Tibial nerve (tissue), 4 donors: ENCODE results near the gene LRRC8A. TPM values are rescaled to one million over a fixed set of nuclear protein-coding genes. Genes with fewer than 3 reads are reported as not detected.
"Not testable (repeated sequence)": the region's sequence is repeated elsewhere in the genome, so short reads cannot be mapped to it uniquely, and the experiment has no call there.

ENCODE experiments used
- DNase-seq, 2 donors: peaks; one replicate each; pipeline ENCODE4 v3.0.0-alpha.2; 2019; ENCODE audit warnings: low spot score in 2 of 2
- H3K27ac ChIP-seq, 4 donors: fragments of 200-600 bp; sonication (generic) in 3 of 4; one replicate each; pipeline ENCODE4 v1.5.1; 2017 to 2019; ENCODE audit warnings: mild to moderate bottlenecking in 1 of 4
- H3K27me3 ChIP-seq, 2 donors: fragments of 200-600 bp; sonication (generic) in 1 of 2; one replicate each; pipeline versions ENCODE4 v1.5.1 to v1.6.0; 2017 to 2019
- H3K36me3 ChIP-seq, 3 donors: fragments of 200-600 bp; sonication (generic); one replicate each; pipeline ENCODE4 v1.5.1; 2018 to 2019
- H3K4me1 ChIP-seq, 4 donors: fragments of 200-600 bp; sonication (generic) in 3 of 4; one replicate each; pipeline ENCODE4 v1.5.1; 2017 to 2019
- H3K4me3 ChIP-seq, 4 donors: fragments of 200-600 bp; sonication (generic) in 3 of 4; one replicate each; pipeline ENCODE4 v1.5.1; 2017 to 2019; ENCODE audit warnings: mild to moderate bottlenecking in 1 of 4, moderate library complexity in 1 of 4
- H3K9me3 ChIP-seq, 4 donors: fragments of 200-600 bp; sonication (generic) in 3 of 4; one replicate each; pipeline ENCODE4 v1.5.1; 2017 to 2019
- EP300 ChIP-seq, 2 donors: sonication (generic); formaldehyde crosslinking; IDR thresholded peaks; one replicate each; pipeline ENCODE4 v1.6.1; 2017; ENCODE audit warnings: antibody characterized with exemption in 2 of 2, mild to moderate bottlenecking in 1 of 2
- POLR2A ChIP-seq, 2 donors: fragments of 450-650 bp; IDR thresholded peaks; one replicate each; pipeline ENCODE4 v1.6.1; 2017; ENCODE audit warnings: antibody characterized with exemption in 2 of 2, mild to moderate bottlenecking in 2 of 2, moderate library complexity in 2 of 2
- WGBS, 2 donors: methylation state at CpG; one replicate each; pipeline ENCODE4 v1.1.5; 2018; 5-methylcytosine and 5-hydroxymethylcytosine counted together
- total RNA-seq, 4 donors: library from RNA; depleted of rRNA; stranded (reverse); fragments of >200 nt; gene quantifications; one replicate each; pipeline ENCODE4 v1.1.0, GENCODE V29; 2016
- TF ChIP-seq, protein P1 (sequence below), 5 experiments: fragments of 200-600 bp in 3 of 5; fragments of 450-650 bp in 2 of 5; sonication (generic) in 3 of 5; IDR thresholded peaks; one replicate each; pipeline ENCODE4 v1.5.1; 2016 to 2019; ENCODE audit warnings: antibody characterized with exemption in 5 of 5, mild to moderate bottlenecking in 3 of 5, moderate library complexity in 2 of 5

Gene LRRC8A
- total RNA-seq, 4 donors from 2014 or later, result 65.1 to 94.7 (median 81.1) TPM

- TF ChIP-seq POLR2A (IDR thresholded peaks at IDR 0.05) (no peak), EP300 (IDR thresholded peaks at IDR 0.05) (no peak)
- TF ChIP-seq, protein P1, sequence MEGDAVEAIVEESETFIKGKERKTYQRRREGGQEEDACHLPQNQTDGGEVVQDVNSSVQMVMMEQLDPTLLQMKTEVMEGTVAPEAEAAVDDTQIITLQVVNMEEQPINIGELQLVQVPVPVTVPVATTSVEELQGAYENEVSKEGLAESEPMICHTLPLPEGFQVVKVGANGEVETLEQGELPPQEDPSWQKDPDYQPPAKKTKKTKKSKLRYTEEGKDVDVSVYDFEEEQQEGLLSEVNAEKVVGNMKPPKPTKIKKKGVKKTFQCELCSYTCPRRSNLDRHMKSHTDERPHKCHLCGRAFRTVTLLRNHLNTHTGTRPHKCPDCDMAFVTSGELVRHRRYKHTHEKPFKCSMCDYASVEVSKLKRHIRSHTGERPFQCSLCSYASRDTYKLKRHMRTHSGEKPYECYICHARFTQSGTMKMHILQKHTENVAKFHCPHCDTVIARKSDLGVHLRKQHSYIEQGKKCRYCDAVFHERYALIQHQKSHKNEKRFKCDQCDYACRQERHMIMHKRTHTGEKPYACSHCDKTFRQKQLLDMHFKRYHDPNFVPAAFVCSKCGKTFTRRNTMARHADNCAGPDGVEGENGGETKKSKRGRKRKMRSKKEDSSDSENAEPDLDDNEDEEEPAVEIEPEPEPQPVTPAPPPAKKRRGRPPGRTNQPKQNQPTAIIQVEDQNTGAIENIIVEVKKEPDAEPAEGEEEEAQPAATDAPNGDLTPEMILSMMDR (IDR thresholded peaks at IDR 0.05), result no peak
- Histone ChIP-seq H3K4me1 (peaks cover 0 to 57% (median 13%) of the 10 kb centered on the region in 4 donors), H3K36me3 (peaks cover 0 to 61% (median 0%) of the 10 kb centered on the region in 3 donors), H3K4me3 (peak overlapping the region; percentile 70 to 94 (median 78)), H3K27me3 (no peaks in the 10 kb centered on the region), H3K27ac (peak overlapping the region; percentile 74 to 95 (median 92)), H3K9me3 (no peaks in the 10 kb centered on the region)
- no peak for DNase-seq
- 0 to 1% methylated on average over 15 to 19 of the region's 20 CpGs for WGBS, 2 donors
Observed at GRCh38 chr9:128947277-128947526, 65.3 kb downstream of the LRRC8A start.

GRCh38 chr9:128947527-128948301, 65.8 kb downstream of the LRRC8A start, which contains the start of the genes DOLK and NUP188:
DOLK (minus strand) TSS chr9:128947603; CDS start chr9:128947303, 300 bp downstream.
NUP188 (plus strand) TSS chr9:128947699; CDS start chr9:128947720, 21 bp downstream.
- TF ChIP-seq POLR2A (IDR thresholded peaks at IDR 0.05) (peak; percentile 87 to 95), EP300 (IDR thresholded peaks at IDR 0.05) (peak; percentile 93 to 99)
- TF ChIP-seq, protein P1 (IDR thresholded peaks at IDR 0.05), result peak in 1 of 5 experiments; percentile 36
- Histone ChIP-seq H3K4me3 (peak within 1 kb of the TSS; percentile 70 to 94 (median 78)), H3K36me3 (peaks cover 0 to 61% (median 0%) of the 10 kb centered on the region in 3 donors), H3K9me3 (no peaks in the 10 kb centered on the region), H3K27ac (peak within 1 kb of the TSS; percentile 74 to 95 (median 92)), H3K4me1 (peaks cover 0 to 57% (median 13%) of the 10 kb centered on the region in 4 donors), H3K27me3 (no peaks in the 10 kb centered on the region)
- WGBS, 2 donors, result 0 to 1% methylated on average over 55 to 67 of the region's 86 CpGs
- peak; percentile 95 to 98 for DNase-seq

DNA sequence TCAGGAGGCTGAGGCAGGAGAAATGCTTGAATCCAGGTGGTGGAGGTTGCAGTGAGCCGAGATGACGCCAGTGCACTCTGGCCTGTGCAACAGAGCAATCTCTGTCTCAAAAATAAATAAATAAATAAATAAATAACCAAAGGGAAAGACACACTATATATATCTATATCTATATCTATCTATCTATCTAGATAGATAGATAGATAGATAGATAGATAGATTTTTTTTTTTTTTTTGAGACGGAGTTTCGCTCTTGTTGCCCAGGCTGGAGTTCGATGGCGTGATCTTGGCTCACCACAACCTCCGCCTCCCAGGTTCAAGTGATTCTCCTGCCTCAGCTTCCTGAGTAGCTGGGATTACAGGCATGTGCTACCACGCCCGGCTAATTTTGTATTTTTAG, 79.5 kb downstream of the LRRC8A start:
- DNase-seq, H3K4me3 ChIP-seq, H3K9me3 ChIP-seq, H3K27ac ChIP-seq, H3K4me1 ChIP-seq, H3K27me3 ChIP-seq: not testable (repeated sequence)
- H3K36me3 ChIP-seq, result peaks cover 0 to 90% (median 8%) of the 10 kb centered on the region in 3 donors
- WGBS, 2 donors, result 91 to 94% methylated on average over 9 of the region's 9 CpGs

Other genes with a start within 250 kb of the LRRC8A start
- gene DYNC2I2, start 225.3 kb upstream of the LRRC8A start, total RNA-seq, result 100 to 1,000 TPM in 3 of 4 donors, 10 to 100 TPM in 1; 53.8 to 117 (median 111) TPM
- gene SET, start 192.9 kb upstream of the LRRC8A start, total RNA-seq, result 100 to 1,000 TPM; 143 to 156 (median 145) TPM
- 10 to 100 TPM in 2 of 4 donors, 1 to 10 TPM in 2; 6.6 to 17.1 (median 8.9) TPM for gene PKN3, start 179.6 kb upstream of the LRRC8A start, total RNA-seq
- 10 to 100 TPM; 13.2 to 34.1 (median 25.3) TPM for gene ZDHHC12, start 158.0 kb upstream of the LRRC8A start, total RNA-seq
- gene ZER1, start 110.2 kb upstream of the LRRC8A start, total RNA-seq, result 10 to 100 TPM; 45.8 to 68.6 (median 61.3) TPM
- 10 to 100 TPM; 15.1 to 23.7 (median 17.9) TPM for gene TBC1D13, start 94.9 kb upstream of the LRRC8A start, total RNA-seq
- 10 to 100 TPM; 22.8 to 53.1 (median 48.8) TPM for gene ENDOG, start 63.6 kb upstream of the LRRC8A start, total RNA-seq
- gene SPOUT1, start 52.3 kb upstream of the LRRC8A start, total RNA-seq, result 10 to 100 TPM; 26.4 to 71.7 (median 39.0) TPM
- gene KYAT1, start 183 bp upstream of the LRRC8A start, total RNA-seq, result 1 to 10 TPM; 7.4 to 9.0 (median 8.6) TPM
- 10 to 100 TPM; 37.8 to 55.3 (median 45.8) TPM for gene PHYHD1, start 38.8 kb downstream of the LRRC8A start, total RNA-seq
- 10 to 100 TPM in 3 of 4 donors, 1 to 10 TPM in 1; 9.4 to 13.1 (median 12.3) TPM for gene DOLK, start 65.5 kb downstream of the LRRC8A start, total RNA-seq
- 10 to 100 TPM; 22.9 to 76.5 (median 43.5) TPM for gene NUP188, start 65.6 kb downstream of the LRRC8A start, total RNA-seq
- gene SH3GLB2, start 146.2 kb downstream of the LRRC8A start, total RNA-seq, result 100 to 1,000 TPM; 117 to 175 (median 129) TPM
- gene MIGA2, start 154.5 kb downstream of the LRRC8A start, total RNA-seq, result 10 to 100 TPM; 25.3 to 56.7 (median 34.2) TPM
- 10 to 100 TPM in 1 of 4 donors, 1 to 10 TPM in 3; 4.7 to 12.0 (median 6.7) TPM for gene DOLPP1, start 199.0 kb downstream of the LRRC8A start, total RNA-seq
- 10 to 100 TPM; 42.7 to 81.8 (median 63.2) TPM for gene CRAT, start 228.7 kb downstream of the LRRC8A start, total RNA-seq
- gene PTPA, start 229.3 kb downstream of the LRRC8A start, total RNA-seq, result 10 to 100 TPM; 38.0 to 50.1 (median 44.0) TPM